Astrocyte (in vitro differentiated cells and primary cell): ENCODE measurements around the gene DUSP16.

ENCODE experiments used
- EZH2 ChIP-seq: IDR thresholded peaks from 2 replicates; pipeline ENCODE4 v1.6.1; 2012; ENCODE audit warnings: mild to moderate bottlenecking, low read length, inconsistent platforms; ENCODE audit not compliant: insufficient read depth
- TF ChIP-seq, protein P1 (sequence below): IDR thresholded peaks from 2 replicates; pipeline ENCODE4 v1.5.1; 2011; ENCODE audit warnings: low read depth, mild to moderate bottlenecking, inconsistent platforms, low read length, moderate library complexity; ENCODE audit not compliant: insufficient read depth

DNA sequence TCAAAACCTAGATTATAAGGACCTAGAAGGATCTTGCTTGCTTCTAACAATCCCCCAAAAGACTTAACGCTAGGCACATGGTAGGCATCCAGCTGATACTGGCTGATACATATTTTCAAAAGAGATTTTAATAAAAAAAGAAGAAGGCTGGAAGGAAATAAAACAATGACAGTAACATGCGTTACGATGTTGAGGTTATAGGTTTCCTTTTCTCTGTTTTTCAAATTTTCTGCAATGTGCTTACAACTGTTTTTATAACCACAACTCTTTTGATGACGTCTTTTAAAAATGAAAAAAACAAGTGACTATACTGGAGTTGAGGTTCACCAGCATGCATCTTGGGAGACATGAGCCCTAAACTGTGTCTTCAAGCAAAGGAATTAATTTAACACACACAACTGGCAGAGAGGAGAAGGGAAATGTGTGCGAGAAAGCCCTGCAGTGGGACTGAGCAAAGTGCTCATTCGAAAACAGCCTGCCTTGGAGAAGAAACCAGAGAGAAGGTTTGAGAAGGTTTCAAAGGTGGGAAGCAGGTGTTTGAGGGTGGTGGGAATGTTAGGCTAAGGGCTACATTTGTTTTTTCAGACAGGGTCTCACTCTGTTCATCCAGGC lies 80.4 kb downstream of the DUSP16 start:
- TF ChIP-seq, protein P1, sequence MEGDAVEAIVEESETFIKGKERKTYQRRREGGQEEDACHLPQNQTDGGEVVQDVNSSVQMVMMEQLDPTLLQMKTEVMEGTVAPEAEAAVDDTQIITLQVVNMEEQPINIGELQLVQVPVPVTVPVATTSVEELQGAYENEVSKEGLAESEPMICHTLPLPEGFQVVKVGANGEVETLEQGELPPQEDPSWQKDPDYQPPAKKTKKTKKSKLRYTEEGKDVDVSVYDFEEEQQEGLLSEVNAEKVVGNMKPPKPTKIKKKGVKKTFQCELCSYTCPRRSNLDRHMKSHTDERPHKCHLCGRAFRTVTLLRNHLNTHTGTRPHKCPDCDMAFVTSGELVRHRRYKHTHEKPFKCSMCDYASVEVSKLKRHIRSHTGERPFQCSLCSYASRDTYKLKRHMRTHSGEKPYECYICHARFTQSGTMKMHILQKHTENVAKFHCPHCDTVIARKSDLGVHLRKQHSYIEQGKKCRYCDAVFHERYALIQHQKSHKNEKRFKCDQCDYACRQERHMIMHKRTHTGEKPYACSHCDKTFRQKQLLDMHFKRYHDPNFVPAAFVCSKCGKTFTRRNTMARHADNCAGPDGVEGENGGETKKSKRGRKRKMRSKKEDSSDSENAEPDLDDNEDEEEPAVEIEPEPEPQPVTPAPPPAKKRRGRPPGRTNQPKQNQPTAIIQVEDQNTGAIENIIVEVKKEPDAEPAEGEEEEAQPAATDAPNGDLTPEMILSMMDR = no peak
- TF ChIP-seq EZH2 = no peak
